HepG2 (cell line): ENCODE measurements around the gene HENMT1. TPM values are rescaled to one million over a fixed set of nuclear protein-coding genes. Genes with fewer than 3 reads are reported as not detected.

Experiments
- CENPT ChIP-seq: sonication (generic); formaldehyde crosslinking; IDR thresholded peaks from 2 replicates; pipeline ENCODE4 v1.8.0; 2022; ENCODE audit warnings: low read depth, mild to moderate bottlenecking, moderate library complexity, missing genetic modification reagents
- CHCHD3 ChIP-seq: sonication (generic); formaldehyde crosslinking; IDR thresholded peaks from 2 replicates; pipeline ENCODE4 v1.8.0; 2022; ENCODE audit warnings: mild to moderate bottlenecking, missing genetic modification reagents, moderate library complexity
- EHMT2 ChIP-seq: fragments of 200-600 bp; sonication (generic); IDR thresholded peaks from 2 replicates; pipeline ENCODE4 v1.7.0; 2017; ENCODE audit warnings: antibody characterized with exemption, low read depth, low read length, borderline replicate concordance
- EZH2 ChIP-seq: conservative IDR thresholded peaks from 2 replicates; pipeline ENCODE4 v1.6.1; 2012; ENCODE audit warnings: mild to moderate bottlenecking, low read depth, low read length, moderate library complexity
- FOXA3 ChIP-seq: IDR thresholded peaks from 2 replicates; pipeline ENCODE4 v1.6.1; 2016; ENCODE audit warnings: missing genetic modification reagents, missing compliant biosample characterization
- HCFC1 ChIP-seq: fragments of 150-350 bp; IDR thresholded peaks from 2 replicates; pipeline ENCODE4 v1.6.1; 2014; ENCODE audit warnings: low read depth, low read length
- LBX2 ChIP-seq: sonication (generic); formaldehyde crosslinking; IDR thresholded peaks from 2 replicates; pipeline ENCODE4 v1.5.0; 2020; ENCODE audit warnings: missing genetic modification reagents, mild to moderate bottlenecking, borderline replicate concordance
- MATR3 ChIP-seq: sonication (generic); formaldehyde crosslinking; IDR thresholded peaks from 2 replicates; pipeline ENCODE4 v1.4.0; 2020; ENCODE audit warnings: missing genetic modification reagents
- ONECUT2 ChIP-seq: sonication (generic); formaldehyde crosslinking; IDR thresholded peaks from 2 replicates; pipeline ENCODE4 v1.4.0; 2020; ENCODE audit warnings: missing genetic modification reagents
- PAWR ChIP-seq: sonication (generic); formaldehyde crosslinking; IDR thresholded peaks from 2 replicates; pipeline ENCODE4 v1.4.0; 2020; ENCODE audit warnings: missing genetic modification reagents, mild to moderate bottlenecking, borderline replicate concordance
- SETDB1 ChIP-seq: sonication (generic); formaldehyde crosslinking; IDR thresholded peaks from 2 replicates; pipeline ENCODE4 v1.5.1; 2020; ENCODE audit warnings: missing genetic modification reagents, mild to moderate bottlenecking, borderline replicate concordance
- SNAPC2 ChIP-seq: sonication (generic); formaldehyde crosslinking; IDR thresholded peaks from 2 replicates; pipeline ENCODE4 v1.8.1; 2022; ENCODE audit warnings: mild to moderate bottlenecking, missing genetic modification reagents
- TOE1 ChIP-seq: sonication (generic); formaldehyde crosslinking; IDR thresholded peaks from 2 replicates; pipeline ENCODE4 v1.4.0; 2020; ENCODE audit warnings: mild to moderate bottlenecking, missing genetic modification reagents
- TP53 ChIP-seq: sonication (generic); formaldehyde crosslinking; conservative IDR thresholded peaks from 2 replicates; pipeline ENCODE4 v1.4.0; 2020; ENCODE audit warnings: missing genetic modification reagents
- ZNF609 ChIP-seq: sonication (generic); formaldehyde crosslinking; IDR thresholded peaks from 2 replicates; pipeline ENCODE4 v1.4.0; 2020; ENCODE audit warnings: mild to moderate bottlenecking, missing genetic modification reagents, borderline replicate concordance
- ZNF616 ChIP-seq: sonication (generic); formaldehyde crosslinking; IDR thresholded peaks from 2 replicates; pipeline ENCODE4 v1.5.0; 2020; ENCODE audit warnings: low read depth, mild to moderate bottlenecking, missing genetic modification reagents
- ZNF678 ChIP-seq: sonication (generic); formaldehyde crosslinking; IDR thresholded peaks from 2 replicates; pipeline ENCODE4 v1.4.0; 2020; ENCODE audit warnings: mild to moderate bottlenecking, missing genetic modification reagents
- ZNF687 ChIP-seq: sonication (generic); formaldehyde crosslinking; IDR thresholded peaks from 2 replicates; pipeline ENCODE4 v1.5.1; 2020; ENCODE audit warnings: mild to moderate bottlenecking, missing genetic modification reagents, moderate library complexity
- ZNF703 ChIP-seq: sonication (generic); formaldehyde crosslinking; IDR thresholded peaks from 2 replicates; pipeline ENCODE4 v1.5.1; 2020; ENCODE audit warnings: missing genetic modification reagents, mild to moderate bottlenecking, moderate library complexity, borderline replicate concordance
- ZNF792 ChIP-seq: IDR thresholded peaks from 2 replicates; pipeline ENCODE4 v1.6.1; 2016
- polyA plus RNA-seq, 8 experiments: library from polyadenylated mRNA; depleted of rRNA in 3 of 8; stranded (reverse) in 7 of 8; unstranded in 1 of 8; fragments of >200 nt; fragmentation: Illumina TruSeq in 4 of 8; extraction: Trizol in 4 of 8; gene quantifications; 2 replicates each; pipeline versions ENCODE4 v1.2.1 to v1.2.3, GENCODE V29; 2011 to 2016; ENCODE audit warnings: low read depth in 4 of 8, missing spikeins in 1 of 8, mixed read lengths in 1 of 8; ENCODE audit not compliant: insufficient read depth in 1 of 8
- total RNA-seq, 5 experiments: library from RNA; depleted of rRNA; stranded (reverse); fragments of >200 nt; fragmentation: Illumina TruSeq; extraction: Trizol; gene quantifications; 2 replicates each; pipeline ENCODE4 v1.2.3, GENCODE V29; 2016; ENCODE audit warnings: low read depth in 1 of 5

The HENMT1 gene
- total and polyA plus RNA-seq, 2 of the 13 experiments (the other 11 are each of a cell fraction or from before 2014, with no cell fraction given): not detected

- TF ChIP-seq EHMT2 (no peak), ZNF609 (CRISPR knock-in tag) (no peak), MATR3 (CRISPR knock-in tag) (no peak), ZNF678 (CRISPR knock-in tag) (no peak; the same call in 1 of the 2 replicates), EZH2 (no peak), CENPT (0 out of 2 replicates have a peak, but pooled peaks have one; percentile 73), TP53 (no peak; the same call in 1 of the 2 replicates), SNAPC2 (CRISPR knock-in tag) (peak; percentile 69; the same call in 1 of the 2 replicates), LBX2 (CRISPR knock-in tag) (peak; percentile 16; the same call in 1 of the 2 replicates), ZNF792 (CRISPR knock-in tag) (peak; percentile 81), HCFC1 (peak; percentile 36; the same call in 1 of the 2 replicates), ZNF687 (CRISPR knock-in tag) (peak; percentile 88), ONECUT2 (CRISPR knock-in tag) (peak; percentile 50; the same call in 1 of the 2 replicates), CHCHD3 (CRISPR knock-in tag) (peak; percentile 39), SETDB1 (no peak), ZNF703 (CRISPR knock-in tag) (peak; percentile 79; the same call in 1 of the 2 replicates), PAWR (CRISPR knock-in tag) (0 out of 2 replicates have a peak, but pooled peaks have one; percentile 64), ZNF616 (CRISPR knock-in tag) (0 out of 2 replicates have a peak, but pooled peaks have one; percentile 40), FOXA3 (CRISPR knock-in tag) (peak; percentile 26; the same call in 1 of the 2 replicates), TOE1 (CRISPR knock-in tag) (peak; percentile 74; the same call in 1 of the 2 replicates)
Observed at GRCh38 chr1:108691942-108692723, 31.2 kb upstream of the HENMT1 start, which contains the start of gene PRPF38B (continued).
